Mononuclear cell (primary cell): ENCODE data around the gene TGIF2LY. TPM values are rescaled to one million over a fixed set of nuclear protein-coding genes. Genes with fewer than 3 reads are reported as not detected.
"Not testable (repeated sequence)": the region's sequence is repeated elsewhere in the genome, so short reads cannot be mapped to it uniquely, and the experiment has no call there.

ENCODE experiments used
- H3K27me3 ChIP-seq: 2 replicates; pipeline ENCODE4 v1.6.0; 2011; ENCODE audit warnings: low read length, control low read depth; ENCODE audit not compliant: insufficient read depth
- H3K4me1 ChIP-seq: 2 replicates; pipeline ENCODE4 v1.5.1; 2011; ENCODE audit warnings: mild to moderate bottlenecking, low read length, control low read depth; ENCODE audit not compliant: insufficient read depth
- H3K4me3 ChIP-seq: 2 replicates; pipeline ENCODE4 v1.5.1; 2011; ENCODE audit warnings: mild to moderate bottlenecking, low read length, moderate library complexity
- H3K9me3 ChIP-seq: 2 replicates; pipeline ENCODE4 v1.5.1; 2011; ENCODE audit warnings: low read depth, mild to moderate bottlenecking, control low read depth, low read length
- total RNA-seq: library from RNA; depleted of rRNA; stranded (reverse); fragments of >200 nt; gene quantifications from one replicate; pipeline ENCODE4 v1.2.3, GENCODE V29; 2012

TGIF2LY gene
- not detected for total RNA-seq

GRCh38 chrY:3578767-3579166 lies at the start of gene TGIF2LY:
Gene TGIF2LY (plus strand): TSS chrY:3579067. CDS start chrY:3579245, 178 bp downstream.
- H3K4me3 ChIP-seq, H3K27me3 ChIP-seq, H3K9me3 ChIP-seq, H3K4me1 ChIP-seq: not testable (repeated sequence)
